ENCODE data around the gene IRX4.
"Not testable (repeated sequence)": the region's sequence is repeated elsewhere in the genome, so short reads cannot be mapped to it uniquely, and the experiment has no call there.

IRX4 gene

GRCh38 chr5:1855075-1855474, 27.6 kb downstream of the IRX4 start:
- DNase-seq: no peak

GRCh38 chr5:1853531-1853930, 29.2 kb downstream of the IRX4 start:
- no peak for DNase-seq

- DNase-seq: no peak
Measured at GRCh38 chr5:1852324-1852947, 30.3 kb downstream of the IRX4 start.

- DNase-seq: no peak
Measured at GRCh38 chr5:1851290-1851934, 31.3 kb downstream of the IRX4 start.

- DNase-seq: no peak
Measured at GRCh38 chr5:1850324-1851154, 32.2 kb downstream of the IRX4 start.

GRCh38 chr5:1847611-1848010, 35.1 kb downstream of the IRX4 start:
- DNase-seq: no peak

GRCh38 chr5:1847056-1847455, 35.7 kb downstream of the IRX4 start:
- no peak for DNase-seq

GRCh38 chr5:1846583-1846982, 36.1 kb downstream of the IRX4 start:
- no peak for DNase-seq

GRCh38 chr5:1845696-1846095, 37.0 kb downstream of the IRX4 start:
- DNase-seq: no peak

GRCh38 chr5:1844708-1845436, 37.9 kb downstream of the IRX4 start:
- DNase-seq: no peak

GRCh38 chr5:1843761-1844160, 39.0 kb downstream of the IRX4 start:
- DNase-seq: not testable (repeated sequence)

- no peak for DNase-seq
Measured at GRCh38 chr5:1842004-1842819, 40.5 kb downstream of the IRX4 start.

GRCh38 chr5:1840741-1841521, 41.8 kb downstream of the IRX4 start:
- DNase-seq: no peak

GRCh38 chr5:1840071-1840547, 42.6 kb downstream of the IRX4 start:
- DNase-seq: no peak

- DNase-seq: no peak
Measured at GRCh38 chr5:1838013-1838412, 44.7 kb downstream of the IRX4 start.

- no peak for DNase-seq
Measured at GRCh38 chr5:1836891-1837880, 45.5 kb downstream of the IRX4 start.

GRCh38 chr5:1836176-1836890, 46.4 kb downstream of the IRX4 start:
- no peak for DNase-seq

GRCh38 chr5:1835431-1835830, 47.3 kb downstream of the IRX4 start:
- no peak for DNase-seq

GRCh38 chr5:1834721-1835429, 47.9 kb downstream of the IRX4 start:
- no peak for DNase-seq

Measured in fibroblast of upper back skin (primary cell).